HG03039 (cell line): ENCODE measurements around the gene RADIL.

Experiments used
- ATAC-seq: cut with Tn5 transposase; IDR thresholded peaks from one replicate; pipeline ENCODE4 v1.9.1; 2021; ENCODE audit warnings: mild to moderate bottlenecking, moderate library complexity; ENCODE audit not compliant: unreplicated experiment

Gene RADIL

DNA sequence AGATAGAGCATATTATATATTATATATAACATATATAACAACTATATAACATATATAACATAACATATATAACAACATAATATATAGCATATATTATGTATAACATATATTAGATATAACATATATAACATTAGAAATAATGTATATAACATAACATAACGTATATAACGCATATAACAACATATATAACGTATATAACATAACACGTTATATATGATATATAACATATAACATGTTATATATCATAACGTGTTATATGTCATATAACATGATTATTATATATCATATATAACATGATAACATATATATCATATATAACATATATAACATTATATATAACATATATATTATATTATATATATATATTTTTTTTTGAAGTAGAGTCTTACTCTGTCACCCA lies 104.4 kb downstream of the RADIL start:
- ATAC-seq = no peak

GRCh38 chr7:4775848-4776623 lies 107.5 kb downstream of the RADIL start:
- ATAC-seq = peak; percentile 5

DNA sequence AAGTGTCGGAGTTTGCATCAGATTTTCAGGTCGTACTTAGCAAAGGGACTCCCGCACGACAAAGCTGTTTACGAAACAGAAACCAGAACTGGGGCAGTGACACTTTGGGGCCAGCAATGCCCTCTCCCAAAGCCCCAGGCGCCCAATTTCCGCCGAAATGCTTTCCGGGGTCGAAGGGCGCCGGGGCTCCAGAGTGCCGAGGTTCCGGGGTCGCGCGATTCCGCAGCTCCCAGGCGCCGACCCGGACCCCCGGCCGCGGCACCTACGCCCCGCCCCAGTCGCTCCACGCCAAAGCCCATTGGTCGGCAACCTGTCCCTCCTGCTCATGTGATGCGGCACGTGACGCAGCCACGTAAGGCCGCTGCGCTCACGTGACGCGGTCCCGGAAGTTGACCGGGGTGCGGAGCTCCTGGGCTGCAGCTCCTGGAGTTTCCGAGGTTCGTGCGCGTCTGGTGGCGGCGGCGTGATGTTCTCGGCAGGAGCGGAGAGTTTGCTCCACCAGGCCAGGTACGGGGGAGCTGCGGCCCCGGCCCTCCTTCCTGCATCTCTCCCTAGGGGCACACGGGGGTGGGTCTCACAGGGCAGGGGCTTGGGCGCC lies 108.2 kb downstream of the RADIL start, which contains the start of gene AP5Z1:
TSS of gene AP5Z1 (plus strand) at position 374 of the 598 bp plus-strand sequence. CDS start at position 467, 93 bp downstream.
- peak; percentile 95 for ATAC-seq

DNA sequence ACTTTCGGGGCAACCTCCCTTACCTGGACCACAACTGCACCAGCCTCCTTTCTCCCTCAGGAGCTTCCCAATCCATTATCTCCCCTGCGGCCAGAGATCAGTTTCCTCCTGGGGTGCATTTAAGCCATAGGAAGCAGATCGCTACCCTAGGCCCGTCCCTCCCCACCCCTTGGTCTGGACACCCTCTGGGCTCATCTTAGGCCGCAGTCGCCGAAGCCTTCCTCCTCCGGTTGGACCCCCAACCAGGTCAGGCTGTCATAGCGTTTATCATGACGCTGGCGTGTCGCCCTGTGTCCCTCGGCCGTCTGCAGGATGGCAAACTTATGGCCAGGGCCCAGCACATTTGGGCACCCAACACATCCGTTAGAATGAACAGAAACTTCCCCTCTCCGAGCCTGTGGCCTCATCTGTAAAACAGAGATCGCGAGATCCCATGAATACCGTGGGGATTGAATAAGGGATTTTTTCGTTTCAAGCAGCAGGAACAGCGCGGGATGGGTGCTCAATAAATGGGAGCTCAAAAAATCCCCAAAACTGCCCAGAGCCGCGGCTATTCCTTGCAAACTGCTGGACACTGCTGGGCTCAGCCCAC lies 108.8 kb downstream of the RADIL start:
- ATAC-seq = peak; percentile 5

GRCh38 chr7:4774007-4774406 lies 109.5 kb downstream of the RADIL start:
- ATAC-seq = no peak

GRCh38 chr7:4772306-4772705 lies 111.2 kb downstream of the RADIL start:
- ATAC-seq = no peak

GRCh38 chr7:4771737-4772136 lies 111.8 kb downstream of the RADIL start:
- no peak for ATAC-seq

- no peak for ATAC-seq
Measured at GRCh38 chr7:4770886-4771285, 112.6 kb downstream of the RADIL start.

GRCh38 chr7:4769761-4770160 lies 113.8 kb downstream of the RADIL start:
- no peak for ATAC-seq

DNA sequence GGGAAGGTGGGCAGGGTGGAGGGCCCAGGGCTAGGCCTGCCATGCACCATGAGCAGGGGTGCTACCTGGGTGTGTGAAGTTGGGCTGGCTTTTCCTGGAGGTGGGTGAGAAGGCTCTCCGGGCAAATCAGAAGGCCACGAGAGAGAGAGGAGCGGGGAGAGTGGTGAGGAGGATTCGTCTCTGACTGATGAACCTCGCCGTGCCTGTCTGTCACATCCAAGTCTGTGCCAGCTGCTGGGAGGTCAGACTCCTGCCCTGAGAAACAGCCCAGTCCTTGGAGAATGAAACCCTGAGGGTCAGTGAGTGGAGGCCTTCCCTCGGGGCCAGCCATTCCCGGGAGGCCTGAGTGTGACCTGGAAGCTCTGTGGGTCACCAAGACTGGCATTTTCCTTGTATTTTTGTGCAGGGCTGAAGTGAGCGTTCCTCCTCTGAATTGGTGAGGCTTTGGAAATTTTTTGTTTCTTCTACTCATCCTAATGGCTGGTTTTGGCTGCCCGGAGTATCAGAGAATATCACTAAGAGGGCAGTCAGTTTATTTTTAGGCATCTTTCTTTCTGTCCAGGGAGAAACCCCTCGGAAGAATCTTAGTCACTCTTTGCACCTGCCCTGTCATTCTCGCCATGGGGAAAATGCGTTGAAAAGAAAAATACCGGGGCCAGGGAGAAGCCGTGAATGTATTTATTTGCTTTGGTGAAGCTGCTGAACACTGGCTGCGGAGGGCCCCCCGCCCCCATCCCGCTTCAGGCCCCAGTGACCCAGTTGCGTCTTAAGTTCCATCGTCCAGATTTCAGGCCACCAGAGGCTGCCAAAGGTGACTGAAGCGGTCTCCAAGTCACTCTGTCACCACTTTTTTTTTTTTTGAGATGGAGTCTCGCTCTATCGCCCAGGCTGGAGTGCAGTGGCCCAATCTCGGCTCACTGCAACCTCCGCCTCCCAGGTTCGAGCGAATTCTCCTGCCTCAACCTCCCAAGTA lies 114.6 kb downstream of the RADIL start:
- no peak for ATAC-seq

GRCh38 chr7:4766666-4767519 lies 116.6 kb downstream of the RADIL start:
- no peak for ATAC-seq

- ATAC-seq = no peak
Measured at GRCh38 chr7:4765776-4766490, 117.6 kb downstream of the RADIL start.

DNA sequence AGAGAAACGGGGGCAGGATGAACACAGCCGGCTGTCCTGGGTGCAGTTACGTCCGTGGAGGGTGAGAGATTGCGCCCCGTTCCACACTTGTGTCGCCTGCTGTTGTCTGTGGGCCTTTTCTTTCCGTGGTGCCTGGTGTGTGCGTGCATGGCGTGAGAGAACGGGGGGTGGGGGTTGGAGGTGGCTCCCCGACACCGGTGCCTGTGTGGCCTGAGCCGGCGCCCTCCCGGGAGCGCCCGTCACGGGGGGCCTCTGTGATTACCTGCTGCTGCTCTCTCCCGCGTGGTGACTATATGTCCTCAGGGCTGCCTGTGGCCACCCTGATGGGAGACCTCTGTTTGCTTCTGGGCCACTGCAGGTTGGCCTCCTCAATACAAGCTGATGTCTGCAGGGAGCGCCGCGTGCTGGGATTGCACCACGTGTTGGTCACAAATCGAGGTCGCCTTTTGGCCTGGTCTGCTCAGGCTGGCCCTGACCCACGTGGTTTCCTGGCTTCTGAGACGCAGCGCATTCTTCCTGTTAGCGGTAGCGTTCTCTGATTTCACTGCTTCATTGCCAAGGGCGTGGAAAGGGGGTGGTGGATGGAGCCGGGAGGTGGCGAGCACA lies 119.0 kb downstream of the RADIL start:
- no peak for ATAC-seq

DNA sequence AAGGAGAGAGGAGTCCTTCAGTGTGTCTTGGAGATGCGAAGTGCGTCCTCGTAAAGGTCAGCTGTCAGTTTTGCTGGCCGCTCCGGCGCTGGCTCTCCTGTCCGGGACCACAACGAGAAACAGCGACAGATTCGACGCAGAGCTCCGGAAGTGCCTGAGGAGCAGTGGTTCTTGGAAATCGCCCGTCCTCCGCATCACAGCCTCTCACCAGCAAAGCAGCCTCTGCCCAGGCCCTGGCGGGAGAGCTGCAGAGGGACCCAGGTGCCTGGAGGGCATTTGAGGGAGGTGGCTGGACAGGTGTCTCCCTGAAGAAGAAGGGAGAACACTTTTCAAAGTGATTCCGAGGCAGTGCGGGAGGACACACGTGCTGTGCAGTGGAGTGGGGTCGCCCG lies 119.7 kb downstream of the RADIL start:
- no peak for ATAC-seq

- ATAC-seq = no peak
Measured at GRCh38 chr7:4763091-4763793, 120.3 kb downstream of the RADIL start.

GRCh38 chr7:4762121-4763055 lies 121.1 kb downstream of the RADIL start:
- ATAC-seq = no peak

DNA sequence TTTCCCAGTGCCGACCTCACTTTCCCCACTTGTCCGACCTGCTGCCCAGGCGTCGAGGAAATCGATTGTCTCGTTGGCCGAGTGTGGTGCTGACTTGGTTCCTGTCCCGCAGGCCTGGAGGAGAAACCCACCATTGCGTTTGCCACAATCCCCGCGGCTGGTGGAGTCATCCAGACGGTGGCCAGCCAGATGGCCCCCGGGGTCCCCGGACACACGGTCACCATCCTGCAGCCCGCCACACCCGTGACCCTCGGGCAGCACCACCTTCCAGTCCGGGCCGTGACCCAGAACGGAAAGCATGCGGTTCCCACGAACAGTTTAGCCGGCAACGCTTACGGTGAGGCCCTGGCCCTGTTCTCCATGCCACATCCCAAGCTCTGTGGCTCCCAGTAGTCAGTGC lies 122.6 kb downstream of the RADIL start:
- ATAC-seq = no peak
